Calu3 (cell line): ENCODE measurements around the gene WDR82. TPM values are rescaled to one million over a fixed set of nuclear protein-coding genes. Genes with fewer than 3 reads are reported as not detected.
"Not testable (repeated sequence)": the region's sequence is repeated elsewhere in the genome, so short reads cannot be mapped to it uniquely, and the experiment has no call there.

ENCODE experiments used
- BruUV-seq: library from RNA; stranded (reverse); fragments of 400-500 nt; replicated peaks from 2 replicates; lab custom pipeline; 2021; lab: Mats Ljungman, UMichigan
- CTCF ChIA-PET: fragments of 300-600 bp; sonication (Branson Sonifier 250); formaldehyde crosslinking; loops from one replicate; lab custom pipeline; 2022; ENCODE audit warnings: antibody characterized with exemption; lab: Charles Lee
- DNase-seq: peaks from one replicate; pipeline ENCODE4 v3.0.0; 2022
- H3K27ac Mint-ChIP-seq: one replicate; pipeline ENCODE4 v1.8.0; 2022; ENCODE audit warnings: mixed read lengths; ENCODE audit not compliant: unreplicated experiment
- H3K27me3 Mint-ChIP-seq: one replicate; pipeline ENCODE4 v1.8.0; 2022; ENCODE audit warnings: mixed read lengths; ENCODE audit not compliant: unreplicated experiment
- H3K36me3 Mint-ChIP-seq: one replicate; pipeline ENCODE4 v1.8.0; 2022; ENCODE audit warnings: mild to moderate bottlenecking, moderate library complexity, mixed read lengths; ENCODE audit not compliant: insufficient read depth, unreplicated experiment
- H3K4me1 Mint-ChIP-seq: one replicate; pipeline ENCODE4 v1.8.0; 2022; ENCODE audit warnings: mild to moderate bottlenecking, low read depth, mixed read lengths; ENCODE audit not compliant: unreplicated experiment
- H3K4me3 Mint-ChIP-seq: one replicate; pipeline ENCODE4 v1.8.0; 2022; ENCODE audit warnings: mild to moderate bottlenecking, low read depth, moderate library complexity, mixed read lengths; ENCODE audit not compliant: unreplicated experiment
- H3K9me3 Mint-ChIP-seq: one replicate; pipeline ENCODE4 v1.8.0; 2022; ENCODE audit warnings: low read depth, mixed read lengths; ENCODE audit not compliant: unreplicated experiment
- intact Hi-C: fragments of 100-400 bp; cut with micrococcal nuclease; formaldehyde crosslinking; loops from one replicate; pipeline ENCODE4 v1.10.0; 2022; ENCODE audit not compliant: unreplicated experiment
- total RNA-seq: library from RNA; stranded (reverse); gene quantifications from 2 replicates; pipeline ENCODE4 v1.2.3, GENCODE V29; 2022
- TF ChIP-seq, protein P1 (sequence below): fragments of 200-600 bp; IDR thresholded peaks from one replicate; pipeline ENCODE4 v1.8.0; 2022; ENCODE audit warnings: antibody characterized with exemption; ENCODE audit not compliant: unreplicated experiment

The WDR82 gene
- total RNA-seq, 1 experiment from 2014 or later, result 59.7 TPM

DNA sequence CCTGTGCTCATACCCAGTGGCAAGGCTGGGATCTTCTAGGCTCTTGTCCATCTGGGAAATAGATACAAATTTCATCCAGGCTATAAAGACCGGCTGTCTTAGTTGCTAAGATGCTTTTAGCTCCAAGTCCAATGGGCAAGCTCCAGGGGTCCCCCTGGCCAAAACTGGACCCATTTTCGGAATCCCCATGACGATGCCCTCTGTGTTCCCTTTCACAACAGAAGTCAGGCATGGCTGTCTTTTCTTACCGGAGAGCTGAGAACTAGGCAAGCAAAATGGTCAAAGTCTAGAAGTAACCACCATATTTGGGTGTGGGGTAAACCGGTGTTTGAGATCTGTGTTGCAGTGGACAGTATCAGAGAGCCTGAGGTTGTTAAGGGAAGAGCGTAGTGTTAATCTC is 10.2 kb upstream of the WDR82 start:
- Mint-ChIP-seq H3K27me3 (no peaks in the 10 kb centered on the region), H3K36me3 (peaks cover 42% of the 10 kb centered on the region), H3K4me3 (peak overlapping the region; percentile 88), H3K9me3 (no peaks in the 10 kb centered on the region), H3K4me1 (peaks cover 46% of the 10 kb centered on the region), H3K27ac (peak overlapping the region; percentile 100)
- intact Hi-C loops, result no loop called here
- CTCF ChIA-PET, result interaction anchor here (1.0 to 1.3 kb wide), 2 partner anchors 10 to 51 kb away, joined by 3 to 6 read pairs; partner anchors contain the start of gene WDR82
- TF ChIP-seq, protein P1, sequence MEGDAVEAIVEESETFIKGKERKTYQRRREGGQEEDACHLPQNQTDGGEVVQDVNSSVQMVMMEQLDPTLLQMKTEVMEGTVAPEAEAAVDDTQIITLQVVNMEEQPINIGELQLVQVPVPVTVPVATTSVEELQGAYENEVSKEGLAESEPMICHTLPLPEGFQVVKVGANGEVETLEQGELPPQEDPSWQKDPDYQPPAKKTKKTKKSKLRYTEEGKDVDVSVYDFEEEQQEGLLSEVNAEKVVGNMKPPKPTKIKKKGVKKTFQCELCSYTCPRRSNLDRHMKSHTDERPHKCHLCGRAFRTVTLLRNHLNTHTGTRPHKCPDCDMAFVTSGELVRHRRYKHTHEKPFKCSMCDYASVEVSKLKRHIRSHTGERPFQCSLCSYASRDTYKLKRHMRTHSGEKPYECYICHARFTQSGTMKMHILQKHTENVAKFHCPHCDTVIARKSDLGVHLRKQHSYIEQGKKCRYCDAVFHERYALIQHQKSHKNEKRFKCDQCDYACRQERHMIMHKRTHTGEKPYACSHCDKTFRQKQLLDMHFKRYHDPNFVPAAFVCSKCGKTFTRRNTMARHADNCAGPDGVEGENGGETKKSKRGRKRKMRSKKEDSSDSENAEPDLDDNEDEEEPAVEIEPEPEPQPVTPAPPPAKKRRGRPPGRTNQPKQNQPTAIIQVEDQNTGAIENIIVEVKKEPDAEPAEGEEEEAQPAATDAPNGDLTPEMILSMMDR, result no peak
- DNase-seq, result no peak
- no TSS peak for BruUV-seq

DNA sequence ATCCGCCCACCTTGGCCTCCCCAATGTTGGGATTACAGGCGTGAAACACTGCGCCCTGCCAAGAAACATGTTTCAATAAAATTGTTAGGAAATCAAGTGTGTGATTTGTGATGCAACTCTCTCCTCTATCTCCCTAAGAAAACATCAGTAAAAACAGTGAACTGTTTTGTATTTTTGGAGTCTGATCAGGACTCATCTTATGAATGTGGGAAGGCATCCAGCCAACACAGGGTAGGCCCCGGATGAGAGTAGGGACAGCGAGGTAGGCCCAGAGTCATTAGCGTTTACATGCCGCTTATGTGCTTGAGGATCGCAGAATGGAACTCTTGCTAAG is 8.3 kb upstream of the WDR82 start:
- intact Hi-C loops, result no loop called here
- H3K9me3 Mint-ChIP-seq, result no peaks in the 10 kb centered on the region

DNA sequence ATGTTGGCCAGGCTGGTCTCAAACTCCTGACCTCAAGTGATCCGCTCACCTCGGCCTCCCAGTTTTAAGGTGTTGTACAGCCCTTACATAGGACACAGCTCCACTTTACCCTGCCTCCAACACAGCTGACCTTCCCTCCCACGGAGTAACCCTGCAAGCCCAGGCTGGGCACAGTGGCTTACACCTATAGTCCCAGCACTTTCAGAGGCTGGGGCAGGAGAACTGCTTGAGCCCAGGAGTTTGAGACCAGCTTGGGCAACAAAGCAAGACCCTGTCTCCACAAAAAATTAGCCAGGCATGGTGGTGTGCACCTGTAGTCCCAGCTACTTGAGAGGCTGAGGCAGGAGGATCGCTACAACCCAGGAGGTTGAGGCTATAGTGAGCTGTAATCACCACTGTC is 5.6 kb upstream of the WDR82 start:
- H3K4me1 Mint-ChIP-seq, result peaks cover 54% of the 10 kb centered on the region
- CTCF ChIA-PET, result interaction anchor here (0.6 kb wide), 1 partner anchor 492 kb away, joined by 6 read pairs; no protein-coding TSS in a partner anchor
- H3K36me3 Mint-ChIP-seq, result peaks cover 43% of the 10 kb centered on the region
- intact Hi-C loops, H3K9me3 Mint-ChIP-seq, DNase-seq, BruUV-seq, H3K27me3 Mint-ChIP-seq, H3K4me3 Mint-ChIP-seq: not testable (repeated sequence)
- peak overlapping the region; percentile 73 for H3K27ac Mint-ChIP-seq

More for the DNA sequence above, 8.3 kb upstream of the WDR82 start:
- no peak for DNase-seq
- peak overlapping the region; percentile 88 for H3K4me3 Mint-ChIP-seq
- no TSS peak for BruUV-seq
- H3K27me3 Mint-ChIP-seq, result no peaks in the 10 kb centered on the region
- H3K27ac Mint-ChIP-seq, result peak overlapping the region; percentile 100
- H3K4me1 Mint-ChIP-seq, result peaks cover 52% of the 10 kb centered on the region
- TF ChIP-seq, protein P1, result no peak
- H3K36me3 Mint-ChIP-seq, result peaks cover 50% of the 10 kb centered on the region
- CTCF ChIA-PET, result no interaction called here

DNA sequence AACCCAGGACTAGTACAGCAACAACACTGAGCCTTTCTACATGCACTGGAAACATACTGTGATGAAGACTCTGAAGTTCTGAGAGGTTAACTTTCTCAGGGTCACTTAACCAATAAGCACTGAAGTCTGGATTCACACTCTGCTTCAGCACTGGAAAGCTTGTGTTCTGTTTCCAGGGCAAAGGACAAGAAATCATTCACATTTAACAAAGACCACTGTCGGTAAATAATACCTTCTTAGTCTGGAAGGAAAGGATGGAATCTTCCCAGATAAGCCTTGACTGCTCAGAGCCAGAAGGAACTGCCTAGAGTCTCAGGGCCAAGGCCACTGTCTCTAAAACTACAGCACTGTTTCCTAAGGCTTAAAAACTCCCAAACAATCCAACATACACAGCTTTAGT is 4.9 kb upstream of the WDR82 start:
- Mint-ChIP-seq H3K4me3 (no peak overlapping the region), H3K9me3 (no peaks in the 10 kb centered on the region)

More for the DNA sequence above, 4.9 kb upstream of the WDR82 start:
- no peak for DNase-seq
- Mint-ChIP-seq H3K36me3 (peaks cover 45% of the 10 kb centered on the region), H3K27me3 (no peaks in the 10 kb centered on the region), H3K27ac (peak overlapping the region; percentile 73), H3K4me1 (peaks cover 49% of the 10 kb centered on the region)
- CTCF ChIA-PET, result no interaction called here
- intact Hi-C loops, result no loop called here
- BruUV-seq, result no TSS peak
- TF ChIP-seq, protein P1, result no peak
